WTC11 (cell line): ENCODE data around the gene NEMP2.

ENCODE experiments used
- CREB1 ChIP-seq: sonication (generic); formaldehyde crosslinking; IDR thresholded peaks from 2 replicates; pipeline ENCODE4 v1.8.0; 2023; ENCODE audit warnings: mild to moderate bottlenecking, missing genetic modification reagents
- FOXP4 ChIP-seq: sonication (generic); formaldehyde crosslinking; IDR thresholded peaks from 2 replicates; pipeline ENCODE4 v1.8.0; 2022; ENCODE audit warnings: mild to moderate bottlenecking, missing genetic modification reagents
- TF ChIP-seq, protein P1 (sequence below): fragments of 200-600 bp; IDR thresholded peaks from 2 replicates; pipeline ENCODE4 v1.8.0; 2022; ENCODE audit warnings: antibody characterized with exemption
- TF ChIP-seq, protein P2 (sequence below): sonication (generic); formaldehyde crosslinking; IDR thresholded peaks from 2 replicates; pipeline ENCODE4 v1.8.0; 2022; ENCODE audit warnings: mild to moderate bottlenecking, missing genetic modification reagents
- TF ChIP-seq, protein P3 (sequence below): sonication (generic); formaldehyde crosslinking; IDR thresholded peaks from 2 replicates; pipeline ENCODE4 v1.8.1; 2023; ENCODE audit warnings: mild to moderate bottlenecking, missing genetic modification reagents, moderate library complexity
- TF ChIP-seq, protein P4 (sequence below): sonication (generic); formaldehyde crosslinking; IDR thresholded peaks from 2 replicates; pipeline ENCODE4 v1.8.0; 2022; ENCODE audit warnings: mild to moderate bottlenecking, missing genetic modification reagents
- TF ChIP-seq, protein P5 (sequence below): sonication (generic); formaldehyde crosslinking; conservative IDR thresholded peaks from 2 replicates; pipeline ENCODE4 v1.8.1; 2023; ENCODE audit warnings: mild to moderate bottlenecking, low read depth, missing genetic modification reagents, moderate library complexity

DNA sequence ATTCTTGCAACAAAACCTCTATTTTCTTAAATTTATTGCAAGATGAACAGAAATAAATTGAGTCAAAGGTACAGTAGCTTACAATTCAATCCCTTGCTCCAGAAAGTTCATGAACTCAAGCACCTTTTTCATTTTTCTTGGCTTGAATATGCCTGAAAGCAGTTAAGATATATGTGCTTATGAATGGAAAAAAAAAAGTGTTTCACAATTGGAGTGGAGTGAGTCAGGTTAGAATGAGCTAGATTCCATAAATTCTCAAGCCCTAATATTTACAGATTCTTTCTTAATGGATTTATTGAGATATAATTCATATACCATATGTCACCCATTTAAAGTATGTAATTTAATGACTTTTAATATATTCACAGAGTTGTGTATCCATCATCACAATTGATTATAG is 39.6 kb upstream of the NEMP2 start:
- TF ChIP-seq, protein P1, sequence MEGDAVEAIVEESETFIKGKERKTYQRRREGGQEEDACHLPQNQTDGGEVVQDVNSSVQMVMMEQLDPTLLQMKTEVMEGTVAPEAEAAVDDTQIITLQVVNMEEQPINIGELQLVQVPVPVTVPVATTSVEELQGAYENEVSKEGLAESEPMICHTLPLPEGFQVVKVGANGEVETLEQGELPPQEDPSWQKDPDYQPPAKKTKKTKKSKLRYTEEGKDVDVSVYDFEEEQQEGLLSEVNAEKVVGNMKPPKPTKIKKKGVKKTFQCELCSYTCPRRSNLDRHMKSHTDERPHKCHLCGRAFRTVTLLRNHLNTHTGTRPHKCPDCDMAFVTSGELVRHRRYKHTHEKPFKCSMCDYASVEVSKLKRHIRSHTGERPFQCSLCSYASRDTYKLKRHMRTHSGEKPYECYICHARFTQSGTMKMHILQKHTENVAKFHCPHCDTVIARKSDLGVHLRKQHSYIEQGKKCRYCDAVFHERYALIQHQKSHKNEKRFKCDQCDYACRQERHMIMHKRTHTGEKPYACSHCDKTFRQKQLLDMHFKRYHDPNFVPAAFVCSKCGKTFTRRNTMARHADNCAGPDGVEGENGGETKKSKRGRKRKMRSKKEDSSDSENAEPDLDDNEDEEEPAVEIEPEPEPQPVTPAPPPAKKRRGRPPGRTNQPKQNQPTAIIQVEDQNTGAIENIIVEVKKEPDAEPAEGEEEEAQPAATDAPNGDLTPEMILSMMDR, result no peak
- no peak for TF ChIP-seq CREB1 (CRISPR knock-in tag)
- TF ChIP-seq, protein P2, sequence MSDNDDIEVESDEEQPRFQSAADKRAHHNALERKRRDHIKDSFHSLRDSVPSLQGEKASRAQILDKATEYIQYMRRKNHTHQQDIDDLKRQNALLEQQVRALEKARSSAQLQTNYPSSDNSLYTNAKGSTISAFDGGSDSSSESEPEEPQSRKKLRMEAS, result no peak
- TF ChIP-seq, protein P3, sequence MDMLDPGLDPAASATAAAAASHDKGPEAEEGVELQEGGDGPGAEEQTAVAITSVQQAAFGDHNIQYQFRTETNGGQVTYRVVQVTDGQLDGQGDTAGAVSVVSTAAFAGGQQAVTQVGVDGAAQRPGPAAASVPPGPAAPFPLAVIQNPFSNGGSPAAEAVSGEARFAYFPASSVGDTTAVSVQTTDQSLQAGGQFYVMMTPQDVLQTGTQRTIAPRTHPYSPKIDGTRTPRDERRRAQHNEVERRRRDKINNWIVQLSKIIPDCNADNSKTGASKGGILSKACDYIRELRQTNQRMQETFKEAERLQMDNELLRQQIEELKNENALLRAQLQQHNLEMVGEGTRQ (CRISPR knock-in tag), result no peak
- TF ChIP-seq, protein P4, sequence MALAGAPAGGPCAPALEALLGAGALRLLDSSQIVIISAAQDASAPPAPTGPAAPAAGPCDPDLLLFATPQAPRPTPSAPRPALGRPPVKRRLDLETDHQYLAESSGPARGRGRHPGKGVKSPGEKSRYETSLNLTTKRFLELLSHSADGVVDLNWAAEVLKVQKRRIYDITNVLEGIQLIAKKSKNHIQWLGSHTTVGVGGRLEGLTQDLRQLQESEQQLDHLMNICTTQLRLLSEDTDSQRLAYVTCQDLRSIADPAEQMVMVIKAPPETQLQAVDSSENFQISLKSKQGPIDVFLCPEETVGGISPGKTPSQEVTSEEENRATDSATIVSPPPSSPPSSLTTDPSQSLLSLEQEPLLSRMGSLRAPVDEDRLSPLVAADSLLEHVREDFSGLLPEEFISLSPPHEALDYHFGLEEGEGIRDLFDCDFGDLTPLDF (CRISPR knock-in tag), result no peak
- no peak for TF ChIP-seq FOXP4
- TF ChIP-seq, protein P5, sequence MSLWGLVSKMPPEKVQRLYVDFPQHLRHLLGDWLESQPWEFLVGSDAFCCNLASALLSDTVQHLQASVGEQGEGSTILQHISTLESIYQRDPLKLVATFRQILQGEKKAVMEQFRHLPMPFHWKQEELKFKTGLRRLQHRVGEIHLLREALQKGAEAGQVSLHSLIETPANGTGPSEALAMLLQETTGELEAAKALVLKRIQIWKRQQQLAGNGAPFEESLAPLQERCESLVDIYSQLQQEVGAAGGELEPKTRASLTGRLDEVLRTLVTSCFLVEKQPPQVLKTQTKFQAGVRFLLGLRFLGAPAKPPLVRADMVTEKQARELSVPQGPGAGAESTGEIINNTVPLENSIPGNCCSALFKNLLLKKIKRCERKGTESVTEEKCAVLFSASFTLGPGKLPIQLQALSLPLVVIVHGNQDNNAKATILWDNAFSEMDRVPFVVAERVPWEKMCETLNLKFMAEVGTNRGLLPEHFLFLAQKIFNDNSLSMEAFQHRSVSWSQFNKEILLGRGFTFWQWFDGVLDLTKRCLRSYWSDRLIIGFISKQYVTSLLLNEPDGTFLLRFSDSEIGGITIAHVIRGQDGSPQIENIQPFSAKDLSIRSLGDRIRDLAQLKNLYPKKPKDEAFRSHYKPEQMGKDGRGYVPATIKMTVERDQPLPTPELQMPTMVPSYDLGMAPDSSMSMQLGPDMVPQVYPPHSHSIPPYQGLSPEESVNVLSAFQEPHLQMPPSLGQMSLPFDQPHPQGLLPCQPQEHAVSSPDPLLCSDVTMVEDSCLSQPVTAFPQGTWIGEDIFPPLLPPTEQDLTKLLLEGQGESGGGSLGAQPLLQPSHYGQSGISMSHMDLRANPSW (CRISPR knock-in tag), result no peak
